Mucosa of gallbladder (tissue), 1 donor: Measurements from ENCODE around the gene SLC37A3. TPM values are rescaled to one million over a fixed set of nuclear protein-coding genes. Genes with fewer than 3 reads are reported as not detected.

Source experiments
- total RNA-seq: library from RNA; stranded (reverse); gene quantifications from one replicate; pipeline ENCODE4 v1.2.1, GENCODE V29; 2021
- donor health status: DM: no; HTN: no; CAD: no.

SLC37A3 gene
- total RNA-seq, 1 donor from 2014 or later: 40.9 TPM

Other genes starting within 250 kb of the SLC37A3 start
- gene KDM7A, start 221.5 kb downstream of the SLC37A3 start, total RNA-seq: 9.7 TPM
- 8.8 TPM for gene RAB19, start 5.5 kb upstream of the SLC37A3 start, total RNA-seq
- gene MKRN1, start 81.0 kb upstream of the SLC37A3 start, total RNA-seq: 118 TPM
- 14.0 TPM for gene DENND2A, start 242.3 kb upstream of the SLC37A3 start, total RNA-seq